ENCODE data around the gene PTPRT. TPM values are rescaled to one million over a fixed set of nuclear protein-coding genes. Genes with fewer than 3 reads are reported as not detected.

PTPRT gene
- total and polyA plus RNA-seq, 10 of the 15 experiments (the other 5 are each of a cell fraction or from before 2014, with no cell fraction given) = not detected

GRCh38 chr20:42053350-42053749 lies 1136.4 kb downstream of the PTPRT start:
- ATAC-seq = no peak
- DNase-seq (ENCODE audit: low read depth, low spot score) = no peak
- no peak overlapping the region for H3K4me3 ChIP-seq
- CTCF ChIA-PET = no interaction called here
- RAD21 ChIA-PET (ENCODE audit: unreplicated experiment) = no interaction called here
- SMC1A ChIA-PET (ENCODE audit: uncharacterized antibody, unreplicated experiment) = no interaction called here
- no peaks in the 10 kb centered on the region for H4K20me1 ChIP-seq (ENCODE audit: control insufficient read depth, insufficient read depth)
- no peaks in the 10 kb centered on the region for H3K36me3 ChIP-seq (ENCODE audit: control insufficient read depth in 2 of 2, insufficient read depth in 2 of 2, low read length in 1 of 2)
- in situ Hi-C loops (cut with MboI) (no loop called here), intact Hi-C loops (cut with micrococcal nuclease; ENCODE audit: unreplicated experiment) (no loop called here)
- POLR2A ChIA-PET = no interaction called here
- no TSS peak for BruUV-seq (replicated peaks)
- FAIRE-seq = no peak
- no peaks in the 10 kb centered on the region for H3K79me2 ChIP-seq (ENCODE audit: control insufficient read depth, insufficient read depth, low read length)
- no peak overlapping the region for H2AFZ ChIP-seq (ENCODE audit: control insufficient read depth, low read depth, low read length)
- no peak overlapping the region for H3K4me2 ChIP-seq (ENCODE audit: control insufficient read depth, insufficient read depth)
- H3K9ac ChIP-seq (ENCODE audit: control insufficient read depth, insufficient read depth, low read length) = no peak overlapping the region
- H3K27ac ChIP-seq (ENCODE audit: control insufficient read depth, insufficient read depth) = no peak overlapping the region
- no peaks in the 10 kb centered on the region for H3K9me3 ChIP-seq (replicated peaks; ENCODE audit: control insufficient read depth, insufficient read depth, low read length)
- H3K27me3 ChIP-seq (replicated peaks in 1 of 2; ENCODE audit: control insufficient read depth in 2 of 2, insufficient read depth in 2 of 2, low read length in 1 of 2) = no peaks in the 10 kb centered on the region
- WGBS (ENCODE audit: insufficient coverage, insufficient replicate concordance, low lambda C conversion rate, missing lambda C conversion rate) = 5% methylated on average over 3 of the region's 3 CpGs
- H3K4me1 ChIP-seq (ENCODE audit: control insufficient read depth, insufficient read depth, low read length) = no peaks in the 10 kb centered on the region
- TF ChIP-seq CEBPZ (IDR thresholded peaks at IDR 0.05; ENCODE audit: low read depth, low read length) = no peak
- TF ChIP-seq PRDM15 (CRISPR knock-in tag; IDR thresholded peaks at IDR 0.05) = no peak
- TF ChIP-seq MEF2B (IDR thresholded peaks at IDR 0.05; ENCODE audit: partially characterized antibody, poor library complexity, severe bottlenecking) = no peak
- TF ChIP-seq HDAC2 (IDR thresholded peaks at IDR 0.05) = no peak
- no peak for TF ChIP-seq NBN (IDR thresholded peaks at IDR 0.05)
- TF ChIP-seq SPI1 (IDR thresholded peaks at IDR 0.05; ENCODE audit: borderline replicate concordance, insufficient read depth, low read depth, low read length) = no peak
- TF ChIP-seq MTA3 (IDR thresholded peaks at IDR 0.05; ENCODE audit: borderline replicate concordance, low read length) = no peak
- TF ChIP-seq RCOR1 (conservative IDR thresholded peaks at IDR 0.05; ENCODE audit: low read depth, low read length) = no peak
- no peak for TF ChIP-seq POU2F2 (IDR thresholded peaks at IDR 0.05; ENCODE audit: borderline replicate concordance, low read depth, low read length)
- TF ChIP-seq ATF7 (IDR thresholded peaks at IDR 0.05; ENCODE audit: low read depth) = no peak
- TF ChIP-seq MYB (IDR thresholded peaks at IDR 0.05; ENCODE audit: borderline replicate concordance, low read depth, low read length) = no peak
- TF ChIP-seq ELK1 (IDR thresholded peaks at IDR 0.05; ENCODE audit: low read depth, low read length) = no peak
- TF ChIP-seq CBFB (IDR thresholded peaks at IDR 0.05; ENCODE audit: low read depth) = no peak
- no peak for TF ChIP-seq MXI1 (IDR thresholded peaks at IDR 0.05; ENCODE audit: low read depth, low read length)
- no peak for TF ChIP-seq EZH2 (IDR thresholded peaks at IDR 0.05; ENCODE audit: borderline replicate concordance, control insufficient read depth, low read depth, low read length)
- TF ChIP-seq YBX1 (IDR thresholded peaks at IDR 0.05) = no peak
- no peak for TF ChIP-seq SMC3 (IDR thresholded peaks at IDR 0.05; ENCODE audit: borderline replicate concordance, low read length)
